ENCODE results near the gene HTN1. TPM values are rescaled to one million over a fixed set of nuclear protein-coding genes. Genes with fewer than 3 reads are reported as not detected.

Gene HTN1
- total RNA-seq (2022; extraction: Qiagen RNA extraction) = not detected in 5 replicates

DNA sequence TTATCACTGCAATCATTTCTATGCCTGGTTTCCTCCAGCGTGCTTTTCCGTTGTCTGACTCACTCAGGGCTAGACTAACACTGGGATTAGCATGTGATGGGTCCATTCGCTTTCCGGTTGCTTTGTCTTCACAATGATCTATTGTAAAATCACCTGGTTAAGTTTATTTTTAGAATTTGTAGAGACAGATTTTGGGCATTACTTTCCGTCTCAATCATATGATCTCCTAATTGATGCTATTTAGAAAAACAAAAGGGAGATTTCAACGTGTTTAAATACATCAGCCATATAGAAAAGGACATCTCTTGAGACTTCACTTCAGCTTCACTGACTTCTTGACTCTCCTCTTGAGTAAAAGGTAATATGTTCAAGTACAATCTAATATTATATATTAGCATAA, at the start of gene HTN1:
HTN1 (plus strand) TSS at position 301 of the 400 bp plus-strand sequence. CDS start 2,639 bp downstream, outside the sequence.

DNA sequence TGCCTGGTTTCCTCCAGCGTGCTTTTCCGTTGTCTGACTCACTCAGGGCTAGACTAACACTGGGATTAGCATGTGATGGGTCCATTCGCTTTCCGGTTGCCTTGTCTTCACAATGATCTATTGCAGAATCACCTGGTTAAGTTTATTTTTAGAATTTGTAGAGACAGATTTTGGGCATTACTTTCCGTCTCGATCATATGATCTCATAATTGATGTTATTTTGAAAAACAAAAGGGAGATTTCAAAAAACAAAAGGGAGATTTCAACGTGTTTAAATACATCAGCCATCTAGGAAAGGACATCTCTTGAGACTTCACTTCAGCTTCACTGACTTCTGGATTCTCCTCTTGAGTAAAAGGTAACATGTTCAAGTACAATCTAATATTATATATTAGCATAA, 22.1 kb upstream of the HTN1 start, which contains the start of gene HTN3:
HTN3 (plus strand) TSS at position 301 of the 400 bp plus-strand sequence. CDS start 2,282 bp downstream, outside the sequence.

Other genes with a start within 250 kb of the HTN1 start
- gene SULT1E1, start 190.3 kb upstream of the HTN1 start, total RNA-seq (2022; extraction: Qiagen RNA extraction) = not detected in 5 replicates
- not detected in 5 replicates for gene CSN1S1, start 119.4 kb upstream of the HTN1 start, total RNA-seq (2022; extraction: Qiagen RNA extraction)
- not detected in 5 replicates for gene CSN2, start 84.7 kb upstream of the HTN1 start, total RNA-seq (2022; extraction: Qiagen RNA extraction)
- not detected in 5 replicates for gene STATH, start 54.5 kb upstream of the HTN1 start, total RNA-seq (2022; extraction: Qiagen RNA extraction)
- gene HTN3, start 22.0 kb upstream of the HTN1 start, total RNA-seq (2022; extraction: Qiagen RNA extraction) = not detected in 5 replicates
- not detected in 5 replicates for gene PRR27, start 103.8 kb downstream of the HTN1 start, total RNA-seq (2022; extraction: Qiagen RNA extraction)
- not detected in 5 replicates for gene ODAM, start 145.3 kb downstream of the HTN1 start, total RNA-seq (2022; extraction: Qiagen RNA extraction)
- gene FDCSP, start 175.7 kb downstream of the HTN1 start, total RNA-seq (2022; extraction: Qiagen RNA extraction) = not detected in 5 replicates
- not detected in 5 replicates for gene CSN3, start 192.2 kb downstream of the HTN1 start, total RNA-seq (2022; extraction: Qiagen RNA extraction)

Data from A549 treated with CORT108297 at 1 μM for 4 hours (cell line).